Measurements from ENCODE around the gene PAPOLB. TPM values are rescaled to one million over a fixed set of nuclear protein-coding genes. Genes with fewer than 3 reads are reported as not detected.
"Not testable (repeated sequence)": the region's sequence is repeated elsewhere in the genome, so short reads cannot be mapped to it uniquely, and the experiment has no call there.

PAPOLB gene
- total RNA-seq, 6 experiments from 2014 or later = not detected

- Mint-ChIP-seq H3K4me3 (no peak overlapping the region), H3K9me3 (peaks cover 5% of the 10 kb centered on the region; the same call in 1 of the 2 replicates), H3K27me3 (ENCODE audit: insufficient read depth) (peaks cover 9% of the 10 kb centered on the region), H3K4me1 (ENCODE audit: low read depth) (no peaks in the 10 kb centered on the region), H3K36me3 (ENCODE audit: low read depth) (0 out of 2 replicates have a peak, but pooled peaks cover 6% of the 10 kb centered on the region), H3K27ac (no peak overlapping the region)
- DNase-seq = no peak
- TF ChIP-seq CTCF (IDR thresholded peaks at IDR 0.05) = no peak
Observed at GRCh38 chr7:4895766-4896165, 33.9 kb upstream of the PAPOLB start.

- no peak for TF ChIP-seq CTCF (IDR thresholded peaks at IDR 0.05)
- H3K4me1 Mint-ChIP-seq (ENCODE audit: low read depth) = no peaks in the 10 kb centered on the region
- H3K9me3 Mint-ChIP-seq = peaks cover 5% of the 10 kb centered on the region; the same call in 1 of the 2 replicates
- peaks cover 6% of the 10 kb centered on the region for H3K27me3 Mint-ChIP-seq (ENCODE audit: insufficient read depth)
- no peak for DNase-seq
- 0 out of 2 replicates have a peak, but pooled peaks cover 6% of the 10 kb centered on the region for H3K36me3 Mint-ChIP-seq (ENCODE audit: low read depth)
- H3K27ac Mint-ChIP-seq = no peak overlapping the region
- H3K4me3 Mint-ChIP-seq = no peak overlapping the region
Observed at GRCh38 chr7:4894482-4894881, 32.7 kb upstream of the PAPOLB start.

- DNase-seq = no peak
- Mint-ChIP-seq H3K4me3 (no peak overlapping the region), H3K27me3 (ENCODE audit: insufficient read depth) (peaks cover 10% of the 10 kb centered on the region), H3K36me3 (ENCODE audit: low read depth) (0 out of 2 replicates have a peak, but pooled peaks cover 6% of the 10 kb centered on the region), H3K27ac (no peak overlapping the region), H3K9me3 (peaks cover 5% of the 10 kb centered on the region; the same call in 1 of the 2 replicates), H3K4me1 (ENCODE audit: low read depth) (no peaks in the 10 kb centered on the region)
- no peak for TF ChIP-seq CTCF (IDR thresholded peaks at IDR 0.05)
Observed at GRCh38 chr7:4893929-4894475, 32.2 kb upstream of the PAPOLB start.

- not testable (repeated sequence) for H3K4me3 Mint-ChIP-seq; H3K9me3 Mint-ChIP-seq; H3K4me1 Mint-ChIP-seq (ENCODE audit: low read depth); H3K36me3 Mint-ChIP-seq (ENCODE audit: low read depth); DNase-seq; H3K27ac Mint-ChIP-seq
- peaks cover 10% of the 10 kb centered on the region for H3K27me3 Mint-ChIP-seq (ENCODE audit: insufficient read depth)
Observed at GRCh38 chr7:4893188-4893587, 31.4 kb upstream of the PAPOLB start.

- H3K27ac Mint-ChIP-seq; H3K9me3 Mint-ChIP-seq; H3K4me1 Mint-ChIP-seq (ENCODE audit: low read depth); H3K36me3 Mint-ChIP-seq (ENCODE audit: low read depth); DNase-seq; H3K4me3 Mint-ChIP-seq: not testable (repeated sequence)
- H3K27me3 Mint-ChIP-seq (ENCODE audit: insufficient read depth) = peaks cover 12% of the 10 kb centered on the region
Observed at GRCh38 chr7:4891522-4891921, 29.7 kb upstream of the PAPOLB start.

GRCh38 chr7:4889682-4890081 lies 27.9 kb upstream of the PAPOLB start:
- no peak for DNase-seq
- Mint-ChIP-seq H3K27ac (no peak overlapping the region), H3K9me3 (peaks cover 5% of the 10 kb centered on the region; the same call in 1 of the 2 replicates), H3K4me3 (no peak overlapping the region), H3K27me3 (ENCODE audit: insufficient read depth) (peaks cover 8% of the 10 kb centered on the region), H3K4me1 (ENCODE audit: low read depth) (no peaks in the 10 kb centered on the region), H3K36me3 (ENCODE audit: low read depth) (0 out of 2 replicates have a peak, but pooled peaks cover 6% of the 10 kb centered on the region)
- TF ChIP-seq CTCF (IDR thresholded peaks at IDR 0.05) = no peak
